Stimulated activated CD8-positive, alpha-beta memory T cell treated with anti-CD3 and anti-CD28 coated beads, Interleukin-7, amount 100 ng/mL, for 1 hour (primary cell): ENCODE data around the gene DNAJC17.

ENCODE experiments used
- DNase-seq, 2 donors: peaks; one replicate each; pipeline ENCODE4 v3.0.0-alpha.2; 2020; ENCODE audit warnings: low read depth in 2 of 2

The DNAJC17 gene

GRCh38 chr15:40830884-40831283, 23.6 kb upstream of the DNAJC17 start:
- DNase-seq: no peak

- DNase-seq: no peak
Observed at GRCh38 chr15:40829115-40829514, 21.8 kb upstream of the DNAJC17 start.

- DNase-seq: no peak
Observed at GRCh38 chr15:40828447-40829036, 21.3 kb upstream of the DNAJC17 start, which contains the start of gene PPP1R14D. Gene PPP1R14D (minus strand): TSS chr15:40828708. CDS start chr15:40828641, 67 bp downstream.

- no peak for DNase-seq
Observed at GRCh38 chr15:40826423-40827075, 19.3 kb upstream of the DNAJC17 start.

DNA sequence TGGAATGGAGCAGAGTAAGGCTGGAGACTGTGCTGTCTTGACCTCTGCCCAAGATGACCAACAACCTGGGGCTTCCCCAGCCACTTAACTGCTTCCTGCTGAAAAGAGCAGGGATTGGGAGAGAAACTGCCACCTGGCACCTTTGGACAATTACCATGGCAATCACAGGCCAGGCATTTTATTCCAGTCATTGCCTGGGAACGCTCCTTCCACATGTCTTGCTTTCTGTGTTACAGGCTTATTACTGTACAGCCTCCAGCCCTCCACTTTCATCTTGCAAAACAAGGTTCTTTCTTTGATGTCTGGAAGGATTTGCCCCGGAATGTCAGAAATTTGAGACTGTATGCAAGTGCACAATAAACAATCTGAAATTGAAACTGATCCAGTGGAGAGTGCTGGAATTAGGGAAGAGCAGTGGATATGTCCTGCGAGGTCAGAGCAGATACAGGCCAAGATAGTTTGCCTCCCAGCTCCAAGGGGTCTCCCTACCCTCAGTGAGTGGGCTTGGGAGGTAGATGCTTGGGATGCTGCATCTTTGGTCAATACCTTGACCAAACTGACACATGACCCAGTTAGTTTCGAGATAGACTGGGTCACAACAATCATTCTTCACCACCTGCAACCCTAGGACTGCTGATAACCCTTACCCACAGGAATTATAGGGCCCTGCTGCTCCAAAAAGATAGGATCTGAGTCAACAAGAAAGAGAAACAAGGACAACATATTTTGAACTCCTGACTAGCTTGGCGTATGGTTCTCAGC, 18.6 kb upstream of the DNAJC17 start:
- DNase-seq: no peak

GRCh38 chr15:40823572-40824343, 16.5 kb upstream of the DNAJC17 start:
- DNase-seq: no peak

GRCh38 chr15:40821195-40821594, 13.9 kb upstream of the DNAJC17 start:
- no peak for DNase-seq

GRCh38 chr15:40819048-40819447, 11.8 kb upstream of the DNAJC17 start:
- DNase-seq: no peak

GRCh38 chr15:40815042-40815698, 7.9 kb upstream of the DNAJC17 start:
- DNase-seq: no peak

DNA sequence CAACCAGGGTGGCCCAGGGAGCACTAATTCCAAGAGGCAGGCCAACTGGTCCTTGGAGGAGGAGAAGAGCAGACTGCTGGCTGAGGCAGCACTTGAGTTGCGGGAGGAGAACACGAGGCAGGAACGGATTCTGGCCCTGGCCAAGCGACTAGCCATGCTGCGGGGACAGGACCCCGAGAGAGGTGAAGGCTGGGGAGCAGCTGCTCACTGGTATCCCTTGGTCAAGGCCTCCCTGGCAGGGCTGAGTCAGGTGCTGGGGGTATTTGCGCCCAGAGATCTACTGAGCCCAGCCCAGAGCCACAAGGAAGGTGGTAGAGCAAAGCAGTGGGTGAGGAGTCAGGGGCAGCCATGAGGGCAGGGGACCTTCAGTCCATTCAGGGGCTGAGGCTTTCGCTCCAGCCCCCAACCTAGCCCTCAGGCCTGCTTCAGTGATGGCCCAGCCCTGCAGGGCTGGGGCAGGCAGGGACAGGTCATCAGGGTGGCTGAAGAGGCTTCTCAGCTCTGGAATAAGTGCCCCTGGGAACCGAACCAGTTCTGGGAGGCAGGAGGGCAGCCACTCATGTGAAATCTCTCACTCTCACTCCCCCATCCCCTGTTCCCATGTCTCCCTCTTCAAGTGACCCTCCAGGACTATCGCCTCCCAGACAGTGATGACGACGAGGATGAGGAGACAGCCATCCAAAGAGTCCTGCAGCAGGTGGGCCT, 5.6 kb upstream of the DNAJC17 start:
- no peak for DNase-seq

- DNase-seq: no peak
Observed at GRCh38 chr15:40808861-40809450, 1.7 kb upstream of the DNAJC17 start.

DNA sequence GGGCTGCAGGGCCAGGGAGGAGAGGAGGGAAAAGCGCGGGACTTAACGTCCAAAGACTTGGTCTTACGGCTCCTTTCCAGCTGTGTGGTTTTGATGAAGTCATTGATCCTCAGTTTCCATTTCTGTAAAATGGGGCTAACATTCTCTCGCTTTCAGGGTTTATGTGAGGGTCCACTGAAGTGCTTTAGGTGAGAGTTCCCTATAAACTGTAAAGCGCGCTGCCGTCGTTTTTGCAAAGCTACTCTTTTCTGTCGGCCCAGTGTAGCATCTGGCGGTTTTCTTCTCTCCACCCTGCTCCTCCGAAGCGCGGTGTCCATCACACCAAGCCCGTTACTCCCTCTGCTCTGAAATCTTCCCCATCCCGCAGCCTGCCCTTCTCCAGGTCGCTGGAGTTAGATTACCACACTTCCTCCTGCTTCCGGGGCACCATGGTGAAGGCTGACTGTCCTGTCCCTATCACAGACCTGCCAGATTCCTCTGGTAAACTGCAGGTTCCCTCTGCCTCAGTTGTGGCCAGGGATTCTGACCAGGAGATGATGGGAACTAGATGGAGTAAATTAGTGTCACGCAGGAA, 702 bp upstream of the DNAJC17 start:
- DNase-seq: no peak

DNA sequence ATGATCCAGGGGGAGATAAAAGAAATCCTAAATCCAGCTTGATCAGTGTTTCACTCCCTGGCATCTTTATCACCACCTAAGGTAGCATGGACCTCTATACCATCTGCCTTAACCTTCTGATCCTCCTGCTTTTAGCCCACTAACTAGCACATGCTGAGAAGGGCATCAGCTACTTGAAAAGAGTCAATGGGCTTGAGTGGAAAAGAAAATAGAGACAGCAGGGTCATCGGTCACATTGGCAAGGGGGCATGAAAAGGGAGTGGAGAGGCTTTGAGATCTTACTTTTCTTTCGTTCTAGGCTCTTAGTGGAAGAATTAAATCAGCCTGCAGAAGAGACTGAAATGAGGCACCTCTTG, 623 bp downstream of the DNAJC17 start:
- DNase-seq: no peak

DNA sequence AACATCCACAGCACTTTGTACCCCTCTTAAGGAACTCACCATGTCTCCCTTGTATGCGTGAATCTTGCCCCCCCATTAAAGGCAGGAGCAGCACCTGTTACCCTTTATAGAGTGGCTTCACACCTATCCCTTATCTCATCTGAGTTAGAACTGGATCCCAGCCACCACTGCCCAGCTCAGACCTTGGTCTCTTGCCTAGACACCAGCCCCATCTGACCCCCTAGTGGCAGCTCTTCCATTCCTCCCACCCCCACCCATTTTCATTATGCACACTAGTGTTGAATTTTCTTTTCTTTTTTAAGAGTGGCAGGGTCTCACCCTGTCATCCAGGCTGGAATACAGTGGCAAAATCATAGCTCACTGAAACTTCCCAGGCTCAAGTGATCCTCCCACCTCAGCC, 3.6 kb downstream of the DNAJC17 start:
- DNase-seq: no peak

- DNase-seq: no peak
Observed at GRCh38 chr15:40803076-40803475, 4.2 kb downstream of the DNAJC17 start.

GRCh38 chr15:40799523-40799922, 7.8 kb downstream of the DNAJC17 start:
- DNase-seq: no peak

DNA sequence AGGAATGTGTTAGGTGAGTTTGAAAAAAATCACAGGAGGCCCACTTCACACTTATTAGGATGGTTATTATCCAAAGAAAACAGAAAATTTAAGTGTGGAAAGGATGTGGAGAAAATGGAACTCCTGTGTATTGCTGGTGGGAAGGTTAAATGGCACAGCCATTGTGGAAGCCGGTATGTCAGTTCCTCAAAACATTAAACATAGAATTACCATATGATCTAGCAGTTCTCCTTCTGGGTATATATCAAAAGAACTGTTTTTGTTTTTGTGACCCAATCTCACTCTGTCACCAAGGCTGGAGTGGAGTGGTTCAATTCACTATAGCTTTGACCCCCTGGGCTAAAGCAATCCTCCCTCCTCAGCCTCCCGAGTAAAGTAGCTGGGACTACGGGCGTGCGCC, 10.8 kb downstream of the DNAJC17 start:
- no peak for DNase-seq

DNA sequence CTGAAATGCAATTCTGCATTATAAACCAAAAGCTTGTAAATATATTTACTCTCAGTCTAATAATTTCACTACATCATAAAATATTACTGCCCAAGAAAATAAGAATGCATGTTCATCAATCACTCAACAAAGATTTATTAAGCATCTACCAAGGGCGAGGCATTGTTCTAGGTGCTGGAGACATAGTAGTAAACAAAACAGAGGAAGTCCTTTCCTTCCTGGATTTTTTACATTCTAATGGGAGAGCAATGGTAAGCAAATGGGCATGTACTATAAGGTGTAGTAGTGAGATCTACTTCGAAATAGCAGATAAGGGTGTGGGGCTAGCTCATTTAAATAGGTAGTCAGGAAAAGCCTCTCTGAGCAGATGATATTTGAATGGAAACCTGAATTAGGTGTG, 11.2 kb downstream of the DNAJC17 start:
- no peak for DNase-seq

DNA sequence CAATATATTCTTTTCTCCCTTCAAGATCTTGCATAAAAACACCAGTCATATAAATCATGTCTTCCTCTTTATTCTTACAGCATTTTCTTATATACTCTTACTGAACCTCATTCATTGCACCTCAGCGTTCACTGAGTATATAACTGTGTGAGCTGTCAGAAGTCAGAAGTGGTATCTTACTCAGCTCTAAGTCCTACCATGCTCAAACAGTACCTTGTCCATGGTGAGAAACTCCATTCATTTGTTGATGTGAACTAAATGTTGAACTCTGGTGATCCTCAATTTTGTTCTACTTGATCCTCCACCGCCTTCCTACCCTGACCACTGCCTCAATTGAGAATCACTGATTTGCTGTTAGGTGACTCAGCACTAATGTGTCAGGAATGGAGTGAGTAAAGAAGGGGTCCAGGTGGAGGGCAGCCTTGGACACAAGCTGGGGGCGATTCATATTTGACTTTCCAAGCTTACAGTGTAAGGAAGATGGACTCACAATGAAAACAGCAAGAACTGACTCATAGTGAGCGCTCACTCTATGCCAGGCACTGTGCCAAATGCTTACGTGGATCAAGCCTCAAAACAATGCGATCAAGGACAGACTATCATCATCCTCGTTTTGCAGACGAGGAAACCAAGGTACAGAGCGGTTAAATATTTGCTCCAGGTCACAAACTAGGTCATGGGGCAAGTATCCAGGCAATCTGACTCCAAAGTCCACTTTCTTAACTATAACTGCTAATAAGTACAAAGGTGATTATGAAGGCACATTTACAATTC, 13.9 kb downstream of the DNAJC17 start:
- DNase-seq: no peak

- DNase-seq: no peak
Observed at GRCh38 chr15:40792394-40792793, 14.9 kb downstream of the DNAJC17 start.
